Activated gamma-delta T cell treated with anti-CD3 and anti-CD28 coated beads, Interleukin-2, amount 50 U/mL, for 16 hours (primary cell): ENCODE results near the gene MESP1.
"Not testable (repeated sequence)": the region's sequence is repeated elsewhere in the genome, so short reads cannot be mapped to it uniquely, and the experiment has no call there.

ENCODE experiments used
- DNase-seq: peaks from one replicate; pipeline ENCODE4 v3.0.0-alpha.2; 2020; ENCODE audit warnings: low read depth

The MESP1 gene

GRCh38 chr15:89750560-89751542 lies at the start of gene MESP1:
Gene MESP1, minus strand, starts transcription at chr15:89751249. Its CDS starts 18 bp downstream, at chr15:89751231.
- DNase-seq: peak; percentile 80

- no peak for DNase-seq
Observed at GRCh38 chr15:89799918-89800498, 49.0 kb upstream of the MESP1 start.

- no peak for DNase-seq
Observed at GRCh38 chr15:89799011-89799911, 48.2 kb upstream of the MESP1 start.

- DNase-seq: no peak
Observed at GRCh38 chr15:89797678-89798201, 46.7 kb upstream of the MESP1 start.

GRCh38 chr15:89795996-89796395 lies 44.9 kb upstream of the MESP1 start:
- no peak for DNase-seq

- no peak for DNase-seq
Observed at GRCh38 chr15:89794627-89795241, 43.7 kb upstream of the MESP1 start.

- no peak for DNase-seq
Observed at GRCh38 chr15:89792106-89792805, 41.2 kb upstream of the MESP1 start.

GRCh38 chr15:89790661-89791060 lies 39.6 kb upstream of the MESP1 start:
- no peak for DNase-seq

GRCh38 chr15:89790206-89790605 lies 39.2 kb upstream of the MESP1 start:
- no peak for DNase-seq

- not testable (repeated sequence) for DNase-seq
Observed at GRCh38 chr15:89788585-89788984, 37.5 kb upstream of the MESP1 start.

- DNase-seq: no peak
Observed at GRCh38 chr15:89787944-89788343, 36.9 kb upstream of the MESP1 start.

GRCh38 chr15:89785774-89786140 lies 34.7 kb upstream of the MESP1 start:
- DNase-seq: no peak

GRCh38 chr15:89785064-89785773 lies 34.2 kb upstream of the MESP1 start:
- DNase-seq: no peak

GRCh38 chr15:89784686-89784960 lies 33.6 kb upstream of the MESP1 start:
- no peak for DNase-seq

GRCh38 chr15:89783861-89784685 lies 33.0 kb upstream of the MESP1 start:
- DNase-seq: no peak

- DNase-seq: no peak
Observed at GRCh38 chr15:89783111-89783860, 32.2 kb upstream of the MESP1 start.

- not testable (repeated sequence) for DNase-seq
Observed at GRCh38 chr15:89782619-89782950, 31.5 kb upstream of the MESP1 start.

- no peak for DNase-seq
Observed at GRCh38 chr15:89781891-89782618, 31.0 kb upstream of the MESP1 start.
